Uterus (tissue), 4 donors: ENCODE data around the gene UNC13A. TPM values are rescaled to one million over a fixed set of nuclear protein-coding genes. Genes with fewer than 3 reads are reported as not detected.
"Not testable (repeated sequence)": the region's sequence is repeated elsewhere in the genome, so short reads cannot be mapped to it uniquely, and the experiment has no call there.

Source experiments
- DNase-seq, 2 donors: peaks; one replicate each; pipeline ENCODE4 v3.0.0-alpha.2; 2019 to 2020
- H3K27ac ChIP-seq, 2 donors: fragments of 200-600 bp; sonication (generic); 1 replicate in 1 of 2; 2 replicates in 1 of 2; pipeline ENCODE4 v1.5.1; 2016 to 2018
- H3K27me3 ChIP-seq, 2 donors: fragments of 200-600 bp; sonication (generic); one replicate each; pipeline ENCODE4 v1.5.1; 2018 to 2019; ENCODE audit warnings: control low read depth in 1 of 2
- H3K36me3 ChIP-seq, 2 donors: fragments of 200-600 bp; sonication (generic); one replicate each; pipeline ENCODE4 v1.5.1; 2019; ENCODE audit warnings: control low read depth in 1 of 2
- H3K4me1 ChIP-seq, 2 donors: fragments of 200-600 bp; sonication (generic); one replicate each; pipeline ENCODE4 v1.5.1; 2018 to 2019; ENCODE audit warnings: control low read depth in 1 of 2
- H3K4me3 ChIP-seq, 2 donors: fragments of 200-600 bp; sonication (generic); 1 replicate in 1 of 2; 2 replicates in 1 of 2; pipeline ENCODE4 v1.5.1; 2018 to 2019; ENCODE audit warnings: mild to moderate bottlenecking in 1 of 2
- H3K9me3 ChIP-seq, 2 donors: fragments of 200-600 bp; sonication (generic); one replicate each; pipeline ENCODE4 v1.5.1; 2019; ENCODE audit warnings: control low read depth in 1 of 2
- CTCF ChIP-seq, 4 experiments: fragments of 200-600 bp in 2 of 4; fragments of 450-650 bp in 2 of 4; sonication (generic) in 2 of 4; IDR thresholded peaks; one replicate each; pipeline ENCODE4 v1.5.1; 2016 to 2019; ENCODE audit warnings: antibody characterized with exemption in 4 of 4, mild to moderate bottlenecking in 2 of 4, moderate library complexity in 1 of 4
- POLR2A ChIP-seq, 2 donors: fragments of 450-650 bp; IDR thresholded peaks; one replicate each; pipeline ENCODE4 v1.6.1; 2016; ENCODE audit warnings: antibody characterized with exemption in 2 of 2, mild to moderate bottlenecking in 1 of 2, moderate library complexity in 1 of 2
- intact Hi-C: fragments of 100-400 bp; cut with DNase I; formaldehyde crosslinking; loops from one replicate; pipeline ENCODE4 v1.15.1; 2023; ENCODE audit warnings: low total_unique reads
- total RNA-seq, 4 donors: library from RNA; depleted of rRNA in 3 of 4; stranded (reverse); fragments of >200 nt in 3 of 4; gene quantifications; one replicate each; pipeline versions ENCODE4 v1.1.0 to v1.2.4, GENCODE V29; 2014 to 2023
- donor health status: DM: yes; HTN: yes; CAD: no.

The UNC13A gene
- total RNA-seq, 4 donors from 2014 or later, result 0.21 to 0.35 (median 0.29) TPM; not detected in 1

- Histone ChIP-seq H3K4me1 (no peaks in the 10 kb centered on the region), H3K27me3 (no peaks in the 10 kb centered on the region), H3K27ac (no peak overlapping the region), H3K36me3 (no peaks in the 10 kb centered on the region), H3K4me3 (no peak overlapping the region), H3K9me3 (no peaks in the 10 kb centered on the region)
- TF ChIP-seq POLR2A (IDR thresholded peaks at IDR 0.05) (no peak), CTCF (IDR thresholded peaks at IDR 0.05) (no peak)
- intact Hi-C loops, result no loop called here
- DNase-seq, result no peak
These were observed 97.3 kb downstream of the UNC13A start for GRCh38 chr19:17590866-17591265.

GRCh38 chr19:17585395-17585794 is 102.8 kb downstream of the UNC13A start:
- intact Hi-C loops, H3K27me3 ChIP-seq, DNase-seq: not testable (repeated sequence)

GRCh38 chr19:17584132-17584531 is 104.0 kb downstream of the UNC13A start:
- Histone ChIP-seq H3K9me3 (no peaks in the 10 kb centered on the region), H3K4me3 (no peak overlapping the region), H3K36me3 (no peaks in the 10 kb centered on the region), H3K27ac (no peak overlapping the region), H3K4me1 (no peaks in the 10 kb centered on the region), H3K27me3 (no peaks in the 10 kb centered on the region)
- intact Hi-C loops, result no loop called here
- no peak for TF ChIP-seq POLR2A (IDR thresholded peaks at IDR 0.05)
- DNase-seq, result no peak

More at GRCh38 chr19:17585395-17585794, 102.8 kb downstream of the UNC13A start:
- not testable (repeated sequence) for H3K27ac ChIP-seq, H3K9me3 ChIP-seq, H3K36me3 ChIP-seq, H3K4me3 ChIP-seq, H3K4me1 ChIP-seq

DNA sequence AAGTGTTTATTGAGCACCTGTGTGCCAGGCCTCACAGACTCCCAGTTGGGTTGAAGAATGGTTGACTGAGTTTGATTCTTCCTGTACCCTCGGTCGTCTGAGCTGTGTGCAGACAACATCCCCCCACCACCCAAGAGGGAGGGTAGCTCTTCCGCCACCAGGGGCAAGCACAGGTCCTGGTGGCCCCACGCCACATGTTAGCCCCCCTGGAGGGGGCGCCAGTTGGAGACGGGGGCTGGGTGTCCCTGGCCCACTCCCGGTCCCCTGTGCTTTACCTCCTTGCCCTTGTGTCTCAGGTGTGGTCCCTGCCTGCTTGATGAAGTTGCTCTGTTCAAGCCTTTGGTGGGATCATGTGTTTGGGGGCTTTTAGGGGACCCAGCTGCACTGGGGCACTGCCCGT is 105.5 kb downstream of the UNC13A start:
- H3K4me1 ChIP-seq, result no peaks in the 10 kb centered on the region
- intact Hi-C loops, result no loop called here

GRCh38 chr19:17581211-17581874 is 106.8 kb downstream of the UNC13A start:
- no peak overlapping the region for H3K27ac ChIP-seq
- no peaks in the 10 kb centered on the region for H3K9me3 ChIP-seq
- no peak for DNase-seq
- H3K4me1 ChIP-seq, result no peaks in the 10 kb centered on the region
- TF ChIP-seq CTCF (IDR thresholded peaks at IDR 0.05) (no peak), POLR2A (IDR thresholded peaks at IDR 0.05) (no peak)
- no peak overlapping the region for H3K4me3 ChIP-seq
- intact Hi-C loops, result no loop called here
- H3K27me3 ChIP-seq, result no peaks in the 10 kb centered on the region
- H3K36me3 ChIP-seq, result no peaks in the 10 kb centered on the region

More for the DNA sequence above, 105.5 kb downstream of the UNC13A start:
- H3K27ac ChIP-seq, result no peak overlapping the region
- no peak overlapping the region for H3K4me3 ChIP-seq
- H3K27me3 ChIP-seq, result no peaks in the 10 kb centered on the region
- no peaks in the 10 kb centered on the region for H3K9me3 ChIP-seq
- no peak for DNase-seq
- H3K36me3 ChIP-seq, result no peaks in the 10 kb centered on the region
- no peak for TF ChIP-seq POLR2A (IDR thresholded peaks at IDR 0.05)
- TF ChIP-seq CTCF (IDR thresholded peaks at IDR 0.05), result no peak

- H3K4me3 ChIP-seq, result no peak overlapping the region
- TF ChIP-seq CTCF (IDR thresholded peaks at IDR 0.05) (no peak), POLR2A (IDR thresholded peaks at IDR 0.05) (no peak)
- H3K9me3 ChIP-seq, result no peaks in the 10 kb centered on the region
- intact Hi-C loops, result no loop called here
- no peaks in the 10 kb centered on the region for H3K4me1 ChIP-seq
- H3K36me3 ChIP-seq, result no peaks in the 10 kb centered on the region
- H3K27ac ChIP-seq, result no peak overlapping the region
- H3K27me3 ChIP-seq, result no peaks in the 10 kb centered on the region
- DNase-seq, result no peak
These were observed 107.5 kb downstream of the UNC13A start for GRCh38 chr19:17580470-17581144.
